ENCODE measurements around the gene FRS2. TPM values are rescaled to one million over a fixed set of nuclear protein-coding genes. Genes with fewer than 3 reads are reported as not detected.

Gene FRS2
- polyA plus RNA-seq, 1 donor from 2014 or later = 20.2 TPM

DNA sequence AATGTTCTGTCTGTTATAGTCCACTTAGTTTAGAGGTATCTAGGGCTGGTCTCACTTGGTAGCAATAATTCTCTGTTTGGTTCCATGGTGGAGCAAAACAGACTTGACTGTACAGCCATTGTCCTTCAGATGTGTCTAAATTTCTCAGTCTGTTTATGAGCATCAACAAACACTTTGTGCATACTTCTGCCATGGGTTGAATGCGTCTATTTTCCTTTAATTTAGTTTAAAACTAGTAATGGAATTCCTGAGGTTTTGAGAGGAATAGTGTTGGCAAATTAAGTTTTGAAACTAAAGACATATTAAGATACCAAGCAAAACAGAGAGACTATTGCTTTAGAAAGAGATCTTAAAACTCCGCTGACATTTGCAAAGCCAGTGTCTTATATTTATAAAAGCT is 22.6 kb downstream of the FRS2 start:
- H2AFZ ChIP-seq (ENCODE audit: low read depth, low read length) = no peak overlapping the region
- H3K9me3 ChIP-seq (ENCODE audit: low read length) = no peaks in the 10 kb centered on the region
- H3K4me2 ChIP-seq (ENCODE audit: low read length) = no peak overlapping the region
- peaks cover 51% of the 10 kb centered on the region for H3K79me2 ChIP-seq (replicated peaks; ENCODE audit: insufficient read depth, low read length)
- H3K4me3 ChIP-seq (ENCODE audit: low read length) = no peak overlapping the region
- H3F3A ChIP-seq (ENCODE audit: insufficient read depth, low read length, poor library complexity, severe bottlenecking) = no peaks in the 10 kb centered on the region
- TF ChIP-seq RAD21 (conservative IDR thresholded peaks at IDR 0.05) = no peak
- TF ChIP-seq, protein P1, sequence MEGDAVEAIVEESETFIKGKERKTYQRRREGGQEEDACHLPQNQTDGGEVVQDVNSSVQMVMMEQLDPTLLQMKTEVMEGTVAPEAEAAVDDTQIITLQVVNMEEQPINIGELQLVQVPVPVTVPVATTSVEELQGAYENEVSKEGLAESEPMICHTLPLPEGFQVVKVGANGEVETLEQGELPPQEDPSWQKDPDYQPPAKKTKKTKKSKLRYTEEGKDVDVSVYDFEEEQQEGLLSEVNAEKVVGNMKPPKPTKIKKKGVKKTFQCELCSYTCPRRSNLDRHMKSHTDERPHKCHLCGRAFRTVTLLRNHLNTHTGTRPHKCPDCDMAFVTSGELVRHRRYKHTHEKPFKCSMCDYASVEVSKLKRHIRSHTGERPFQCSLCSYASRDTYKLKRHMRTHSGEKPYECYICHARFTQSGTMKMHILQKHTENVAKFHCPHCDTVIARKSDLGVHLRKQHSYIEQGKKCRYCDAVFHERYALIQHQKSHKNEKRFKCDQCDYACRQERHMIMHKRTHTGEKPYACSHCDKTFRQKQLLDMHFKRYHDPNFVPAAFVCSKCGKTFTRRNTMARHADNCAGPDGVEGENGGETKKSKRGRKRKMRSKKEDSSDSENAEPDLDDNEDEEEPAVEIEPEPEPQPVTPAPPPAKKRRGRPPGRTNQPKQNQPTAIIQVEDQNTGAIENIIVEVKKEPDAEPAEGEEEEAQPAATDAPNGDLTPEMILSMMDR (IDR thresholded peaks at IDR 0.05; ENCODE audit: poor library complexity, severe bottlenecking) = no peak
- TF ChIP-seq TAF1 (IDR thresholded peaks at IDR 0.05; ENCODE audit: low read depth) = no peak
- H4K20me1 ChIP-seq (ENCODE audit: insufficient read depth) = no peaks in the 10 kb centered on the region
- H3K9ac ChIP-seq (ENCODE audit: low read length) = no peak overlapping the region
- no peak overlapping the region for H3K27ac ChIP-seq (ENCODE audit: low read length)
- no peaks in the 10 kb centered on the region for H3K9me2 ChIP-seq (ENCODE audit: insufficient read depth, low read length)
- no peaks in the 10 kb centered on the region for H3K27me3 ChIP-seq (ENCODE audit: insufficient read depth, low read depth, low read length)
- H3K36me3 ChIP-seq (ENCODE audit: insufficient read depth, low read length) = no peaks in the 10 kb centered on the region

DNA sequence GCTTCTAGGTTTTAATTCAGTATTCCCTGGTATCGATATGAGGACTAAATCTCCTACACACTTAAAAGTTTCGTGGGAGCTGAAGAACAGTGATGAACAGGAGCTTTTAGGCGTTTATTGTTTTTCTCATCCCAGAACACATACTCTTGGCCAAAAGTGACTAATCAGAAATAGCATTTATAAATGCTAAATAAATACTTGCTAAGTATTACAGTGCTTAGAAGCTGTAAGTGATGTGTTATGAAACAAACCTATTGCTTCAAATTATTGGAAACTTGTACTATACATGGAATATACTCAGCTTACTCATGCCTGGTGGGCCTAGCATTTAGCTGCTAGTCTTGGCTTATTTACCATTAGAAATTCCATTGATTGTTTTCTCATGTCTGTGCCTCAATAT is 24.9 kb downstream of the FRS2 start:
- Histone ChIP-seq H3K27ac (ENCODE audit: low read length) (no peak overlapping the region), H2AFZ (ENCODE audit: low read depth, low read length) (no peak overlapping the region), H3K9me2 (ENCODE audit: insufficient read depth, low read length) (no peaks in the 10 kb centered on the region), H3K27me3 (ENCODE audit: insufficient read depth, low read depth, low read length) (no peaks in the 10 kb centered on the region), H3K9me3 (ENCODE audit: low read length) (no peaks in the 10 kb centered on the region), H3K79me2 (replicated peaks; ENCODE audit: insufficient read depth, low read length) (peaks cover 53% of the 10 kb centered on the region), H3K4me2 (ENCODE audit: low read length) (no peak overlapping the region), H3K9ac (ENCODE audit: low read length) (no peak overlapping the region), H3K4me3 (ENCODE audit: low read length) (no peak overlapping the region), H4K20me1 (ENCODE audit: insufficient read depth) (no peaks in the 10 kb centered on the region), H3K36me3 (ENCODE audit: insufficient read depth, low read length) (no peaks in the 10 kb centered on the region), H3F3A (ENCODE audit: insufficient read depth, low read length, poor library complexity, severe bottlenecking) (no peaks in the 10 kb centered on the region)
- TF ChIP-seq RAD21 (conservative IDR thresholded peaks at IDR 0.05) (no peak), EP300 (conservative IDR thresholded peaks at IDR 0.05; ENCODE audit: poor library complexity, severe bottlenecking) (no peak), EZH2 (IDR thresholded peaks at IDR 0.05; ENCODE audit: borderline replicate concordance, insufficient read depth, low read length, poor library complexity, severe bottlenecking) (no peak), MXI1 (conservative IDR thresholded peaks at IDR 0.05; ENCODE audit: poor library complexity, severe bottlenecking) (no peak), POLR2AphosphoS5 (IDR thresholded peaks at IDR 0.05) (no peak), SMC3 (conservative IDR thresholded peaks at IDR 0.05; ENCODE audit: poor library complexity) (no peak), TAF1 (IDR thresholded peaks at IDR 0.05; ENCODE audit: low read depth) (no peak)
- TF ChIP-seq, protein P1 (IDR thresholded peaks at IDR 0.05; ENCODE audit: poor library complexity, severe bottlenecking) = no peak
- TF ChIP-seq, protein P2, sequence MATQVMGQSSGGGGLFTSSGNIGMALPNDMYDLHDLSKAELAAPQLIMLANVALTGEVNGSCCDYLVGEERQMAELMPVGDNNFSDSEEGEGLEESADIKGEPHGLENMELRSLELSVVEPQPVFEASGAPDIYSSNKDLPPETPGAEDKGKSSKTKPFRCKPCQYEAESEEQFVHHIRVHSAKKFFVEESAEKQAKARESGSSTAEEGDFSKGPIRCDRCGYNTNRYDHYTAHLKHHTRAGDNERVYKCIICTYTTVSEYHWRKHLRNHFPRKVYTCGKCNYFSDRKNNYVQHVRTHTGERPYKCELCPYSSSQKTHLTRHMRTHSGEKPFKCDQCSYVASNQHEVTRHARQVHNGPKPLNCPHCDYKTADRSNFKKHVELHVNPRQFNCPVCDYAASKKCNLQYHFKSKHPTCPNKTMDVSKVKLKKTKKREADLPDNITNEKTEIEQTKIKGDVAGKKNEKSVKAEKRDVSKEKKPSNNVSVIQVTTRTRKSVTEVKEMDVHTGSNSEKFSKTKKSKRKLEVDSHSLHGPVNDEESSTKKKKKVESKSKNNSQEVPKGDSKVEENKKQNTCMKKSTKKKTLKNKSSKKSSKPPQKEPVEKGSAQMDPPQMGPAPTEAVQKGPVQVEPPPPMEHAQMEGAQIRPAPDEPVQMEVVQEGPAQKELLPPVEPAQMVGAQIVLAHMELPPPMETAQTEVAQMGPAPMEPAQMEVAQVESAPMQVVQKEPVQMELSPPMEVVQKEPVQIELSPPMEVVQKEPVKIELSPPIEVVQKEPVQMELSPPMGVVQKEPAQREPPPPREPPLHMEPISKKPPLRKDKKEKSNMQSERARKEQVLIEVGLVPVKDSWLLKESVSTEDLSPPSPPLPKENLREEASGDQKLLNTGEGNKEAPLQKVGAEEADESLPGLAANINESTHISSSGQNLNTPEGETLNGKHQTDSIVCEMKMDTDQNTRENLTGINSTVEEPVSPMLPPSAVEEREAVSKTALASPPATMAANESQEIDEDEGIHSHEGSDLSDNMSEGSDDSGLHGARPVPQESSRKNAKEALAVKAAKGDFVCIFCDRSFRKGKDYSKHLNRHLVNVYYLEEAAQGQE (IDR thresholded peaks at IDR 0.05; ENCODE audit: borderline replicate concordance) = no peak

Measured in neural cell (in vitro differentiated cells).